Glutamatergic neuron (in vitro differentiated cells): Measurements from ENCODE around the gene PCYT1B. TPM values are rescaled to one million over a fixed set of nuclear protein-coding genes. Genes with fewer than 3 reads are reported as not detected.

Experiments
- DNase-seq: peaks from one replicate; pipeline ENCODE4 v3.0.0; 2022
- H3K27ac Mint-ChIP-seq: one replicate; pipeline ENCODE4 v1.8.0; 2020; ENCODE audit warnings: mild to moderate bottlenecking, mixed read lengths, inconsistent platforms; ENCODE audit not compliant: unreplicated experiment
- H3K27me3 Mint-ChIP-seq: one replicate; pipeline ENCODE4 v1.8.0; 2020; ENCODE audit warnings: mild to moderate bottlenecking, moderate library complexity, mixed read lengths, inconsistent platforms; ENCODE audit not compliant: unreplicated experiment
- H3K36me3 Mint-ChIP-seq: one replicate; pipeline ENCODE4 v1.8.0; 2020; ENCODE audit warnings: mild to moderate bottlenecking, mixed read lengths, inconsistent platforms; ENCODE audit not compliant: unreplicated experiment
- H3K4me1 Mint-ChIP-seq: one replicate; pipeline ENCODE4 v1.8.0; 2020; ENCODE audit warnings: mild to moderate bottlenecking, low read depth, mixed read lengths, inconsistent platforms; ENCODE audit not compliant: unreplicated experiment
- H3K4me3 Mint-ChIP-seq: one replicate; pipeline ENCODE4 v1.8.0; 2020; ENCODE audit warnings: mild to moderate bottlenecking, mixed read lengths, inconsistent platforms; ENCODE audit not compliant: unreplicated experiment
- H3K9me3 Mint-ChIP-seq: one replicate; pipeline ENCODE4 v1.8.0; 2020; ENCODE audit warnings: mild to moderate bottlenecking, moderate library complexity, mixed read lengths, inconsistent platforms; ENCODE audit not compliant: unreplicated experiment
- CTCF ChIP-seq: fragments of 200-600 bp; sonication (generic); IDR thresholded peaks from one replicate; pipeline ENCODE4 v1.5.0; 2021; ENCODE audit not compliant: partially characterized antibody, unreplicated experiment
- total RNA-seq: library from RNA; stranded (reverse); fragmentation: NEBNext Ultra II Directional; extraction: Animal tissue kit (Norgen Biotek cat#: 25700); gene quantifications from one replicate; pipeline ENCODE4 v1.2.1, GENCODE V29; 2021; ENCODE audit not compliant: unreplicated experiment

PCYT1B gene
- total RNA-seq, 1 donor from 2014 or later: 19.5 TPM

DNA sequence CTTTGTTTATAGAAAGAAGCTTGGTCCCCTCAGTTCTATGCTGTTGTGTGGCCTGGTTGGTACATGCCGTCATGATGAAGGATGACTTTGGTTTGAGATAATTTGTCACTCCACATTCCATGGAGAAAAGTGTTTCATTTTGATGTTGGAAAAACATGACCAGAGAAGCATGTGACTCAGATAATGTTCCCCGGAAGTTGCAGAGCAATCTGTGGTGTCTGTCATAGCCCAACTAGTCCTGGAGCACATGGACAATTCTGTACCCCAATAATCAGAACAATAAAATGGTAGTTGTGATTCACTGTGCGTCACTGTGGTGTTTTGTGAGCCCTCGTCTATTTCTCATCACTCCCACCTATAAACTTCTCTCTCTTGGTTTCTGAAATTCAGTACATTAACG, 97.0 kb downstream of the PCYT1B start:
- Mint-ChIP-seq H3K36me3 (no peaks in the 10 kb centered on the region), H3K4me1 (peaks cover 2% of the 10 kb centered on the region), H3K27ac (no peak overlapping the region), H3K27me3 (no peaks in the 10 kb centered on the region), H3K9me3 (no peaks in the 10 kb centered on the region), H3K4me3 (no peak overlapping the region)
- no peak for DNase-seq
- TF ChIP-seq CTCF: no peak

- H3K27ac Mint-ChIP-seq: no peak overlapping the region
- TF ChIP-seq CTCF: no peak
- peaks cover 2% of the 10 kb centered on the region for H3K4me1 Mint-ChIP-seq
- H3K9me3 Mint-ChIP-seq: no peaks in the 10 kb centered on the region
- no peak for DNase-seq
- no peaks in the 10 kb centered on the region for H3K27me3 Mint-ChIP-seq
- H3K4me3 Mint-ChIP-seq: no peak overlapping the region
- no peaks in the 10 kb centered on the region for H3K36me3 Mint-ChIP-seq
Measured at GRCh38 chrX:24547961-24548360, 99.2 kb downstream of the PCYT1B start.

GRCh38 chrX:24542756-24543155, 104.4 kb downstream of the PCYT1B start:
- H3K4me1 Mint-ChIP-seq: peaks cover 2% of the 10 kb centered on the region

DNA sequence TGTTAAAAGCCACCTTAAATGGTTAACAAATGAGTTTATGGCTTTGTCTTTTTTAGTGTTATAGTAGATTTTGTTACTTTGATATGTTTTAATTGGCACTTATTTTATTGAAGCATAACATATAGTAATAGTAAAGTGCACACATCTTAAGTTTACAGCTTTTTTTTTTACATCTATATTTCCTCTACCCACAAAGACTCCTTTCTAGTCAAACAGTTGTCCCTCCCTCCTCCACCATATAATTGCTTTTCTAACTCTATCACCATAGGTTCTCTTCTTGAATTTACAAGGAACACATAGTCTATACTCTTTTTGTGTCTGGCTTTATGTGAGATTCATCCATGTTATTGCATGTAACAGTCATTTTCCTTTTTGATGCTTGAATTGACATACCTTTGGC, 110.6 kb downstream of the PCYT1B start:
- H3K27ac Mint-ChIP-seq: no peak overlapping the region
- H3K9me3 Mint-ChIP-seq: peaks cover 3% of the 10 kb centered on the region
- no peak for TF ChIP-seq CTCF
- no peaks in the 10 kb centered on the region for H3K36me3 Mint-ChIP-seq
- no peaks in the 10 kb centered on the region for H3K27me3 Mint-ChIP-seq
- no peak for DNase-seq
- H3K4me1 Mint-ChIP-seq: no peaks in the 10 kb centered on the region
- no peak overlapping the region for H3K4me3 Mint-ChIP-seq

More at GRCh38 chrX:24542756-24543155, 104.4 kb downstream of the PCYT1B start:
- H3K27ac Mint-ChIP-seq: no peak overlapping the region
- no peaks in the 10 kb centered on the region for H3K9me3 Mint-ChIP-seq
- no peak overlapping the region for H3K4me3 Mint-ChIP-seq
- no peaks in the 10 kb centered on the region for H3K27me3 Mint-ChIP-seq
- no peak for DNase-seq
- no peak for TF ChIP-seq CTCF
- H3K36me3 Mint-ChIP-seq: no peaks in the 10 kb centered on the region

DNA sequence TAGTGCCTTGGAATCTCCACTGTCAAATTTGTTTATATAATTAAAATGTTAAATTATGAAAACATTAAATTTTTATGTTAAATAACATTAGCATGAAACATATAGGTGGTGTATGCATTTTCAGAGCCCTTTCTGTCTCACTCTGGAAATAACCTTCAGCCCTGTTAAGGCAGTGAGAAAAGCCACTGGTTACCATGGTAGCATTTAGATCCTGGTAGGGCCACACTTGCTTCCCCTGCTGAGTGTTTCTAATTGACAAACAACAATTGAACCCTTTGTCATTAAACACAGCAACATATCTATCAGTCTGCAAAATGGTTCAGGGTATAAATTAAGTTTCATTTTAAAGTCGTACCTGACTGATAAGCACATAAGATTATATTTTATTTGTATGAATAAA, 118.5 kb downstream of the PCYT1B start:
- H3K36me3 Mint-ChIP-seq: no peaks in the 10 kb centered on the region
- peaks cover 7% of the 10 kb centered on the region for H3K4me1 Mint-ChIP-seq
- no peak overlapping the region for H3K27ac Mint-ChIP-seq
- TF ChIP-seq CTCF: no peak
- H3K4me3 Mint-ChIP-seq: no peak overlapping the region
- no peak for DNase-seq
- no peaks in the 10 kb centered on the region for H3K27me3 Mint-ChIP-seq
- no peaks in the 10 kb centered on the region for H3K9me3 Mint-ChIP-seq
